Measurements from ENCODE around the gene ABCA9. TPM values are rescaled to one million over a fixed set of nuclear protein-coding genes. Genes with fewer than 3 reads are reported as not detected.

ABCA9 gene
- total RNA-seq, 1 donor from 2014 or later, result 0.16 TPM

DNA sequence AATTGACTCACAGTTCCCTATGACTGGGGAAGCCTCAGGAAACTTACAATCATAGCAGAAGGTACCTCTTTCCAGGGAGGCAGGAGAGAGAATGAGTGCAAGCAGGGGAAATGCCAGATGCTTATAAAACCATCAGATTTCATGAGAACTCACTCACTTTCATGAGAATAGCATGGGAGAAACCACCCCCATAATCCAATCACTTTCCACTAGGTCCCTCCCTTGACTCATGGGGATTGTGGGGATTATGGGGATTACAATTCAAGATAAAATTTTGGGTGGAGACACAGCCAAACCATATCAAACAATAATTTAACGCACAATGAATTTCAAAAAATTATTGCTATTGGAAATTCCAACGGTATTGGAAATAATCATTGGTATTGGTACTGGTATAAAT is 15.1 kb downstream of the ABCA9 start:
- DNase-seq (ENCODE audit: low read depth), result no peak
- Histone ChIP-seq H3K9ac (ENCODE audit: low read length) (no peak overlapping the region), H3K27ac (ENCODE audit: low read depth, low read length) (no peak overlapping the region), H3K4me3 (ENCODE audit: insufficient read depth, low read depth, low read length) (no peak overlapping the region), H2AFZ (ENCODE audit: low read depth, low read length) (no peak overlapping the region), H3K36me3 (ENCODE audit: insufficient read depth, low read length) (no peaks in the 10 kb centered on the region), H3K4me2 (ENCODE audit: low read length) (no peak overlapping the region), H3K9me3 (ENCODE audit: insufficient read depth, low read depth, low read length) (no peaks in the 10 kb centered on the region), H3K27me3 (ENCODE audit: insufficient read depth, low read length) (no peaks in the 10 kb centered on the region), H3K4me1 (ENCODE audit: insufficient read depth, low read length) (peaks cover 6% of the 10 kb centered on the region), H3K79me2 (ENCODE audit: insufficient read depth, low read length) (no peaks in the 10 kb centered on the region), H4K20me1 (ENCODE audit: insufficient read depth, low read length) (no peaks in the 10 kb centered on the region)
- Mint-ChIP-seq H3K4me1 (ENCODE audit: low read depth, unreplicated experiment) (peaks cover 15% of the 10 kb centered on the region), H3K9me3 (ENCODE audit: unreplicated experiment) (no peaks in the 10 kb centered on the region), H3K36me3 (ENCODE audit: low read depth, unreplicated experiment) (no peaks in the 10 kb centered on the region), H3K4me3 (ENCODE audit: unreplicated experiment) (no peak overlapping the region), H3K27ac (ENCODE audit: unreplicated experiment) (no peak overlapping the region), H3K27me3 (ENCODE audit: low read depth, unreplicated experiment) (no peaks in the 10 kb centered on the region)
- no peak for FAIRE-seq
- TF ChIP-seq EZH2 (IDR thresholded peaks at IDR 0.05; ENCODE audit: insufficient read depth, low read length), result no peak

DNA sequence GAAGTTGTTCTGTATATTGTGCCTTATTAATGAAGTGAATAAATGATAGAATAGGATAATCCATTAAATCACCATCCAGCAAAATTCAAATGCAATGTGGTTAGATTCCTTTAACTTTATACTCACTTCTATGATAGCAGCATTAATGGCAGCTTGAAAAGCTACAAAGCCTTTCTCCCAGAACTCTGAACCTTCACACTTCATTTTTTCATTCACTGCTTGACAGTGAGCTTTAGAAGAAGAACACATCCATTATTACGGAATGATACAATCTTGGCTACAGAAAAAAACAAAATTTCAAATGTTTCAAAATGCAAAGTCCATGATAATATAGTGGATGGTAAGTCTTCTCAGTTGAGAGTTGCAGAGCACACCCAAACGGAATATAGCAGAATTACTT is 16.4 kb downstream of the ABCA9 start:
- Histone ChIP-seq H3K4me3 (ENCODE audit: insufficient read depth, low read depth, low read length) (no peak overlapping the region), H3K4me1 (ENCODE audit: insufficient read depth, low read length) (peaks cover 6% of the 10 kb centered on the region), H3K27ac (ENCODE audit: low read depth, low read length) (no peak overlapping the region), H3K79me2 (ENCODE audit: insufficient read depth, low read length) (no peaks in the 10 kb centered on the region), H3K9me3 (ENCODE audit: insufficient read depth, low read depth, low read length) (no peaks in the 10 kb centered on the region), H2AFZ (ENCODE audit: low read depth, low read length) (no peak overlapping the region), H4K20me1 (ENCODE audit: insufficient read depth, low read length) (no peaks in the 10 kb centered on the region), H3K9ac (ENCODE audit: low read length) (no peak overlapping the region), H3K4me2 (ENCODE audit: low read length) (no peak overlapping the region), H3K36me3 (ENCODE audit: insufficient read depth, low read length) (no peaks in the 10 kb centered on the region), H3K27me3 (ENCODE audit: insufficient read depth, low read length) (no peaks in the 10 kb centered on the region)
- DNase-seq (ENCODE audit: low read depth) (no peak), FAIRE-seq (no peak)
- H3K27me3 Mint-ChIP-seq (ENCODE audit: low read depth, unreplicated experiment), result no peaks in the 10 kb centered on the region
- no peaks in the 10 kb centered on the region for H3K36me3 Mint-ChIP-seq (ENCODE audit: low read depth, unreplicated experiment)
- no peak overlapping the region for H3K4me3 Mint-ChIP-seq (ENCODE audit: unreplicated experiment)
- TF ChIP-seq EZH2 (IDR thresholded peaks at IDR 0.05; ENCODE audit: insufficient read depth, low read length), result no peak
- no peak overlapping the region for H3K27ac Mint-ChIP-seq (ENCODE audit: unreplicated experiment)
- H3K4me1 Mint-ChIP-seq (ENCODE audit: low read depth, unreplicated experiment), result peaks cover 15% of the 10 kb centered on the region
- H3K9me3 Mint-ChIP-seq (ENCODE audit: unreplicated experiment), result no peaks in the 10 kb centered on the region

DNA sequence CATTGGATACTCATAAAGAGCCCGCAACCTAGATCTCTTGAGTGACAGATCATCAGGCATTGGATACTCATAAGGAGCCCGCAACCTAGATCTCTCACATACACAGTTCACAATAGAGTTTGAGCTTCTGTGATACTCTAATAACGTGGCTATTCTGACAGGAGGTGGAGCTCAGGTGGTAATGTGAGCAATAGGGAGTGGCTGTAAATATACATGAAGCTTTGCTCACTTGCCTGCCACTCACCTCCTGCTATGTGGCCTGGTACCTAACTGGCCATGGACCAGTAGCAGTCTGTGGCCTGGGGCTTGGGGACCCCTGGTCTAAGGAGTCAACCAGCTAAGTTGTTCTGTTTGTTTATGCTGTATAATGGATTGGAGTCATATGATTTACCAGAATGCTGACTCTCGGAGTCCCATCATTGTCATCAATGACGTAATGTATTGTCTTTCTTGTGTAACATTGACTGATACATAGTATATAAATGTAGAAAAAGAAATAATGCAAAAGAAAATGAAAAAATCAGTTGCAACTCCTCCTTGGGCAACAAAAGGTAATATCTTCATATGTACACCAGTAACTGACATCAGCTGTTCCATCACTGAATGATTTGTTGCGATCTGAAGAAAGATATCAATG is 17.5 kb downstream of the ABCA9 start:
- peaks cover 6% of the 10 kb centered on the region for H3K4me1 ChIP-seq (ENCODE audit: insufficient read depth, low read length)
- H3K4me3 ChIP-seq (ENCODE audit: insufficient read depth, low read depth, low read length), result no peak overlapping the region

More for the DNA sequence above, 17.5 kb downstream of the ABCA9 start:
- no peak overlapping the region for H3K9ac ChIP-seq (ENCODE audit: low read length)
- no peak for FAIRE-seq
- H3K36me3 ChIP-seq (ENCODE audit: insufficient read depth, low read length), result no peaks in the 10 kb centered on the region
- no peaks in the 10 kb centered on the region for H3K79me2 ChIP-seq (ENCODE audit: insufficient read depth, low read length)
- Mint-ChIP-seq H3K27ac (ENCODE audit: unreplicated experiment) (no peak overlapping the region), H3K4me1 (ENCODE audit: low read depth, unreplicated experiment) (peaks cover 13% of the 10 kb centered on the region), H3K27me3 (ENCODE audit: low read depth, unreplicated experiment) (no peaks in the 10 kb centered on the region), H3K9me3 (ENCODE audit: unreplicated experiment) (no peaks in the 10 kb centered on the region), H3K4me3 (ENCODE audit: unreplicated experiment) (no peak overlapping the region), H3K36me3 (ENCODE audit: low read depth, unreplicated experiment) (no peaks in the 10 kb centered on the region)
- no peak for DNase-seq (ENCODE audit: low read depth)
- no peaks in the 10 kb centered on the region for H3K27me3 ChIP-seq (ENCODE audit: insufficient read depth, low read length)
- no peak overlapping the region for H3K4me2 ChIP-seq (ENCODE audit: low read length)
- TF ChIP-seq, protein P1, sequence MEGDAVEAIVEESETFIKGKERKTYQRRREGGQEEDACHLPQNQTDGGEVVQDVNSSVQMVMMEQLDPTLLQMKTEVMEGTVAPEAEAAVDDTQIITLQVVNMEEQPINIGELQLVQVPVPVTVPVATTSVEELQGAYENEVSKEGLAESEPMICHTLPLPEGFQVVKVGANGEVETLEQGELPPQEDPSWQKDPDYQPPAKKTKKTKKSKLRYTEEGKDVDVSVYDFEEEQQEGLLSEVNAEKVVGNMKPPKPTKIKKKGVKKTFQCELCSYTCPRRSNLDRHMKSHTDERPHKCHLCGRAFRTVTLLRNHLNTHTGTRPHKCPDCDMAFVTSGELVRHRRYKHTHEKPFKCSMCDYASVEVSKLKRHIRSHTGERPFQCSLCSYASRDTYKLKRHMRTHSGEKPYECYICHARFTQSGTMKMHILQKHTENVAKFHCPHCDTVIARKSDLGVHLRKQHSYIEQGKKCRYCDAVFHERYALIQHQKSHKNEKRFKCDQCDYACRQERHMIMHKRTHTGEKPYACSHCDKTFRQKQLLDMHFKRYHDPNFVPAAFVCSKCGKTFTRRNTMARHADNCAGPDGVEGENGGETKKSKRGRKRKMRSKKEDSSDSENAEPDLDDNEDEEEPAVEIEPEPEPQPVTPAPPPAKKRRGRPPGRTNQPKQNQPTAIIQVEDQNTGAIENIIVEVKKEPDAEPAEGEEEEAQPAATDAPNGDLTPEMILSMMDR (IDR thresholded peaks at IDR 0.05; ENCODE audit: insufficient read depth, low read depth, low read length), result no peak
- no peak for TF ChIP-seq EZH2 (IDR thresholded peaks at IDR 0.05; ENCODE audit: insufficient read depth, low read length)
- no peaks in the 10 kb centered on the region for H4K20me1 ChIP-seq (ENCODE audit: insufficient read depth, low read length)
- no peak overlapping the region for H2AFZ ChIP-seq (ENCODE audit: low read depth, low read length)
- H3K27ac ChIP-seq (ENCODE audit: low read depth, low read length), result no peak overlapping the region
- no peaks in the 10 kb centered on the region for H3K9me3 ChIP-seq (ENCODE audit: insufficient read depth, low read depth, low read length)
